Endothelial cell of umbilical vein (primary cell): ENCODE measurements around the gene TCP11. TPM values are rescaled to one million over a fixed set of nuclear protein-coding genes. Genes with fewer than 3 reads are reported as not detected.
A peak's percentile ranks its signal among the peaks of the same experiment; 100 is the strongest.

Experiments used
- BruUV-seq: library from RNA; stranded (reverse); fragments of 400-500 nt; replicated peaks from 2 replicates; lab custom pipeline; 2021; lab: Mats Ljungman, UMichigan
- CTCF ChIA-PET: fragments of 300-600, 350-600 bp; sonication (Branson Sonifier 250); formaldehyde crosslinking; loops from one replicate; lab custom pipeline; 2021; ENCODE audit warnings: antibody characterized with exemption, inconsistent platforms; lab: Charles Lee
- POLR2A ChIA-PET: fragments of 300-600, 350-600 bp; sonication (Branson Sonifier 250); formaldehyde crosslinking; loops from one replicate; lab custom pipeline; 2021; ENCODE audit warnings: antibody characterized with exemption, inconsistent platforms; lab: Charles Lee
- DNase-seq: peaks from one replicate; pipeline ENCODE4 v3.0.0-alpha.2; 2011; ENCODE audit warnings: low read depth, low spot score
- FAIRE-seq: peaks from 2 replicates; lab custom pipeline; 2011; peaks lifted over from hg19 to GRCh38; lab: Jason Lieb, UNC
- H2AFZ ChIP-seq: 2 replicates; pipeline ENCODE4 v1.6.0; 2012; ENCODE audit warnings: low read depth, low read length, control low read depth, inconsistent platforms
- H3K27ac ChIP-seq: 2 replicates; pipeline ENCODE4 v1.5.1; 2011; ENCODE audit warnings: low read depth, mild to moderate bottlenecking, control low read depth, low read length, moderate library complexity; ENCODE audit not compliant: insufficient read depth
- H3K27me3 ChIP-seq, 2 experiments: 2 replicates each; pipeline versions ENCODE4 v1.6.0 to v1.6.1; 2011; ENCODE audit warnings: low read length in 2 of 2, mixed read lengths in 1 of 2; ENCODE audit not compliant: control insufficient read depth in 2 of 2, insufficient read depth in 2 of 2
- H3K36me3 ChIP-seq, 2 experiments: 2 replicates in 1 of 2; 3 replicates in 1 of 2; pipeline ENCODE4 v1.5.1; 2011; ENCODE audit warnings: low read length in 2 of 2, mild to moderate bottlenecking in 1 of 2, moderate library complexity in 1 of 2; ENCODE audit not compliant: control insufficient read depth in 2 of 2, insufficient read depth in 2 of 2; ENCODE audit errors: extremely low read depth in 1 of 2
- H3K4me1 ChIP-seq: 3 replicates; pipeline ENCODE4 v1.5.1; 2011; ENCODE audit warnings: mild to moderate bottlenecking, low read length; ENCODE audit not compliant: control insufficient read depth, insufficient read depth; ENCODE audit errors: extremely low read depth
- H3K4me2 ChIP-seq: 2 replicates; pipeline ENCODE4 v1.6.1; 2011; ENCODE audit warnings: low read length, control low read depth, mixed read lengths; ENCODE audit not compliant: insufficient read depth
- H3K4me3 ChIP-seq, 3 experiments: fragments of 200-600 bp in 1 of 3; sonication (generic), shearing (Covaris generic) in 1 of 3; replicated peaks in 1 of 3; 2 replicates each; pipeline ENCODE4 v1.5.1; 2011 to 2016; ENCODE audit warnings: control low read depth in 3 of 3, low read length in 3 of 3, mild to moderate bottlenecking in 2 of 3, inconsistent platforms in 1 of 3, low read depth in 1 of 3, moderate library complexity in 1 of 3; ENCODE audit not compliant: insufficient read depth in 1 of 3
- H3K79me2 ChIP-seq: 2 replicates; pipeline ENCODE4 v1.6.0; 2012; ENCODE audit warnings: low read length, inconsistent platforms; ENCODE audit not compliant: control insufficient read depth, insufficient read depth
- H3K9ac ChIP-seq: replicated peaks from 2 replicates; pipeline ENCODE3; 2011; ENCODE audit warnings: low read length, control low read depth; ENCODE audit not compliant: insufficient read depth; ENCODE audit errors: extremely low read depth
- H3K9me1 ChIP-seq: replicated peaks from 3 replicates; pipeline ENCODE4 v1.6.0; 2011; ENCODE audit warnings: mild to moderate bottlenecking, low read length; ENCODE audit not compliant: control insufficient read depth, insufficient read depth; ENCODE audit errors: extremely low read depth
- H3K9me3 ChIP-seq: replicated peaks from 2 replicates; pipeline ENCODE4 v1.5.1; 2012; ENCODE audit warnings: low read length, inconsistent platforms; ENCODE audit not compliant: control insufficient read depth, insufficient read depth
- H4K20me1 ChIP-seq: replicated peaks from 2 replicates; pipeline ENCODE3; 2011; ENCODE audit warnings: mild to moderate bottlenecking, low read length; ENCODE audit not compliant: control insufficient read depth, insufficient read depth; ENCODE audit errors: extremely low read depth
- CTCF ChIP-seq, 2 donors: IDR thresholded peaks; 1 replicate in 1 of 2; 2 replicates in 1 of 2; pipeline ENCODE4 v1.5.1; 2011; ENCODE audit warnings: low read length in 2 of 2, mild to moderate bottlenecking in 2 of 2, moderate library complexity in 2 of 2, control low read depth in 1 of 2, inconsistent platforms in 1 of 2, low read depth in 1 of 2; ENCODE audit not compliant: insufficient read depth in 1 of 2; ENCODE audit errors: extremely low read depth in 1 of 2
- EZH2 ChIP-seq: IDR thresholded peaks from 2 replicates; pipeline ENCODE4 v1.6.1; 2012; ENCODE audit warnings: borderline replicate concordance, low read depth, mild to moderate bottlenecking, moderate library complexity, low read length, inconsistent platforms; ENCODE audit not compliant: severe bottlenecking
- GATA2 ChIP-seq: IDR thresholded peaks from 2 replicates; pipeline ENCODE4 v1.7.0; 2011; ENCODE audit warnings: low read depth, mild to moderate bottlenecking, moderate library complexity, mixed read lengths, low read length; ENCODE audit not compliant: insufficient read length, insufficient read depth
- MAX ChIP-seq: IDR thresholded peaks from 2 replicates; pipeline ENCODE4 v1.6.1; 2011; ENCODE audit not compliant: insufficient read depth, insufficient read length
- MYC ChIP-seq: IDR thresholded peaks from one replicate; pipeline ENCODE4 v1.6.1; 2011; ENCODE audit warnings: mild to moderate bottlenecking, low read depth, low read length
- POLR2A ChIP-seq: IDR thresholded peaks from 2 replicates; pipeline ENCODE4 v1.6.1; 2012; ENCODE audit warnings: low read depth, mild to moderate bottlenecking, control low read depth, low read length
- POLR2AphosphoS5 ChIP-seq: IDR thresholded peaks from 2 replicates; pipeline ENCODE4 v1.6.1; 2012; ENCODE audit warnings: low read depth, mild to moderate bottlenecking, control low read depth, low read length, moderate library complexity; ENCODE audit not compliant: insufficient read depth
- dilution Hi-C: fragments of 300-500 bp; cut with MboI; formaldehyde crosslinking; loops from one replicate; pipeline ENCODE4 v1.15.0; 2019; ENCODE audit warnings: low sequenced_read_pairs; ENCODE audit not compliant: extremely low pct_ligation_motif_present
- intact Hi-C: fragments of 100-400 bp; cut with micrococcal nuclease; formaldehyde crosslinking; loops from one replicate; pipeline ENCODE4 v1.10.0; 2022
- polyA plus RNA-seq, 4 experiments: library from polyadenylated mRNA; depleted of rRNA in 3 of 4; stranded (reverse) in 3 of 4; unstranded in 1 of 4; fragments of >200 nt; gene quantifications; 2 replicates each; pipeline versions ENCODE4 v1.2.1 to v1.2.3, GENCODE V29; 2011 to 2012; ENCODE audit warnings: missing spikeins in 1 of 4
- total RNA-seq: library from RNA; stranded (reverse); gene quantifications from 2 replicates; pipeline ENCODE4 v1.2.3, GENCODE V29; 2021

The TCP11 gene
- total and polyA plus RNA-seq, 2 donors (not counting 3 experiments of a cell fraction or from before 2014, with no cell fraction given): 0.18 TPM; not detected in 1

- H3K27ac ChIP-seq: no peak overlapping the region
- no peaks in the 10 kb centered on the region for H3K36me3 ChIP-seq
- no peak overlapping the region for H3K4me3 ChIP-seq
- H3K4me1 ChIP-seq: no peaks in the 10 kb centered on the region
- no TSS peak for BruUV-seq
- no peaks in the 10 kb centered on the region for H3K79me2 ChIP-seq
- H3K27me3 ChIP-seq: peaks cover 2 to 3% of the 10 kb centered on the region in 2 experiments
- ChIA-PET POLR2A (no interaction called here), CTCF (interaction anchor here (0.9 to 4.0 kb wide), 4 partner anchors 11 to 30 kb away, joined by 3 to 10 read pairs (median 3); no protein-coding TSS in a partner anchor)
- H3K9ac ChIP-seq: no peak overlapping the region
- dilution Hi-C loops: no loop called here
- no peaks in the 10 kb centered on the region for H4K20me1 ChIP-seq
- H3K9me3 ChIP-seq: no peaks in the 10 kb centered on the region
- H3K9me1 ChIP-seq: no peaks in the 10 kb centered on the region
- FAIRE-seq: no peak
- intact Hi-C loops: no loop called here
- peak overlapping the region; percentile 21 for H2AFZ ChIP-seq
- DNase-seq: no peak
- TF ChIP-seq CTCF (IDR thresholded peaks at IDR 0.05; ENCODE audit: extremely low read depth in 1 of 2, insufficient read depth in 1 of 2, low read depth in 1 of 2, low read length in 2 of 2) (no peak), POLR2AphosphoS5 (no peak), POLR2A (no peak), MYC (no peak), GATA2 (no peak)
- no peak overlapping the region for H3K4me2 ChIP-seq
Observed at GRCh38 chr6:35173427-35174087, 32.4 kb upstream of the TCP11 start.

GRCh38 chr6:35173044-35173426 is 31.9 kb upstream of the TCP11 start:
- no TSS peak for BruUV-seq
- TF ChIP-seq POLR2A (no peak), CTCF (IDR thresholded peaks at IDR 0.05; ENCODE audit: extremely low read depth in 1 of 2, insufficient read depth in 1 of 2, low read depth in 1 of 2, low read length in 2 of 2) (no peak), POLR2AphosphoS5 (no peak), MAX (no peak), EZH2 (no peak)
- intact Hi-C loops: no loop called here
- Histone ChIP-seq H3K9ac (no peak overlapping the region), H2AFZ (no peak overlapping the region), H3K4me3 (no peak overlapping the region), H3K36me3 (no peaks in the 10 kb centered on the region), H3K9me1 (no peaks in the 10 kb centered on the region), H4K20me1 (no peaks in the 10 kb centered on the region), H3K9me3 (no peaks in the 10 kb centered on the region), H3K4me1 (no peaks in the 10 kb centered on the region), H3K4me2 (no peak overlapping the region), H3K79me2 (no peaks in the 10 kb centered on the region), H3K27me3 (peaks cover 3 to 6% of the 10 kb centered on the region in 2 experiments), H3K27ac (no peak overlapping the region)
- POLR2A ChIA-PET: no interaction called here
- dilution Hi-C loops: no loop called here
- CTCF ChIA-PET: interaction anchor here (0.9 to 4.0 kb wide), 4 partner anchors 11 to 31 kb away, joined by 3 to 10 read pairs (median 3); no protein-coding TSS in a partner anchor
- DNase-seq (no peak), FAIRE-seq (no peak)
